ENCODE data around the gene PREX1.

Gene PREX1

GRCh38 chr20:48694381-48694865 is 133.4 kb downstream of the PREX1 start:
- no peak for DNase-seq

GRCh38 chr20:48691523-48691922 is 136.3 kb downstream of the PREX1 start:
- no peak for DNase-seq

- DNase-seq, result no peak
Measured at GRCh38 chr20:48690888-48691287, 136.9 kb downstream of the PREX1 start.

GRCh38 chr20:48689874-48690571 is 137.8 kb downstream of the PREX1 start:
- DNase-seq, result no peak

GRCh38 chr20:48689388-48689787 is 138.4 kb downstream of the PREX1 start:
- DNase-seq, result peak; percentile 17

- DNase-seq, result no peak
Measured at GRCh38 chr20:48688579-48688978, 139.2 kb downstream of the PREX1 start.

- DNase-seq, result no peak
Measured at GRCh38 chr20:48687117-48687800, 140.5 kb downstream of the PREX1 start.

- no peak for DNase-seq
Measured at GRCh38 chr20:48686238-48687116, 141.3 kb downstream of the PREX1 start.

- DNase-seq, result no peak
Measured at GRCh38 chr20:48685300-48685699, 142.5 kb downstream of the PREX1 start.

- DNase-seq, result no peak
Measured at GRCh38 chr20:48684501-48685041, 143.2 kb downstream of the PREX1 start.

GRCh38 chr20:48683467-48684175 is 144.2 kb downstream of the PREX1 start:
- no peak for DNase-seq

- DNase-seq, result no peak
Measured at GRCh38 chr20:48682529-48683363, 145.1 kb downstream of the PREX1 start.

GRCh38 chr20:48681873-48682426 is 145.8 kb downstream of the PREX1 start:
- DNase-seq, result no peak

- no peak for DNase-seq
Measured at GRCh38 chr20:48681201-48681872, 146.5 kb downstream of the PREX1 start.

- no peak for DNase-seq
Measured at GRCh38 chr20:48680650-48681049, 147.1 kb downstream of the PREX1 start.

- DNase-seq, result no peak
Measured at GRCh38 chr20:48679599-48679998, 148.2 kb downstream of the PREX1 start.

- DNase-seq, result no peak
Measured at GRCh38 chr20:48679011-48679410, 148.8 kb downstream of the PREX1 start.

- no peak for DNase-seq
Measured at GRCh38 chr20:48678421-48678820, 149.4 kb downstream of the PREX1 start.

- no peak for DNase-seq
Measured at GRCh38 chr20:48676795-48677460, 150.9 kb downstream of the PREX1 start.

- no peak for DNase-seq
Measured at GRCh38 chr20:48676125-48676524, 151.7 kb downstream of the PREX1 start.

Measured in activated CD4-positive, alpha-beta T cell treated with anti-CD3 and anti-CD28 coated beads, Interleukin-2, Interleukin-6, amounts not matched to agents 100 ng/mL and 50 ng/mL, durations not matched to agents 16 hours and 8 hours (primary cell).